ENCODE data around the gene AKAP8L. TPM values are rescaled to one million over a fixed set of nuclear protein-coding genes. Genes with fewer than 3 reads are reported as not detected.
"Not testable (repeated sequence)": the region's sequence is repeated elsewhere in the genome, so short reads cannot be mapped to it uniquely, and the experiment has no call there.

Gene AKAP8L
- total RNA-seq, 1 donor, result 61.3 TPM

- DNase-seq (ENCODE audit: low read depth), result no peak
- no peak overlapping the region for H3K4me3 ChIP-seq (ENCODE audit: low read depth, low read length)
- TF ChIP-seq CTCF (IDR thresholded peaks at IDR 0.05; ENCODE audit: insufficient read depth, low read depth, low read length), result no peak
Measured at GRCh38 chr19:15368051-15368632, 50.6 kb downstream of the AKAP8L start.

GRCh38 chr19:15367439-15367838, 51.3 kb downstream of the AKAP8L start:
- DNase-seq (ENCODE audit: low read depth), result no peak
- H3K4me3 ChIP-seq (ENCODE audit: low read depth, low read length), result no peak overlapping the region
- no peak for TF ChIP-seq CTCF (IDR thresholded peaks at IDR 0.05; ENCODE audit: insufficient read depth, low read depth, low read length)

GRCh38 chr19:15365264-15365663, 53.5 kb downstream of the AKAP8L start:
- no peak overlapping the region for H3K4me3 ChIP-seq (ENCODE audit: low read depth, low read length)
- no peak for DNase-seq (ENCODE audit: low read depth)
- no peak for TF ChIP-seq CTCF (IDR thresholded peaks at IDR 0.05; ENCODE audit: insufficient read depth, low read depth, low read length)

GRCh38 chr19:15363791-15364190, 55.0 kb downstream of the AKAP8L start:
- DNase-seq (ENCODE audit: low read depth), result peak; percentile 27
- H3K4me3 ChIP-seq (ENCODE audit: low read depth, low read length), result not testable (repeated sequence)

- H3K4me3 ChIP-seq (ENCODE audit: low read depth, low read length); DNase-seq (ENCODE audit: low read depth): not testable (repeated sequence)
Measured at GRCh38 chr19:15363048-15363447, 55.7 kb downstream of the AKAP8L start.

- H3K4me3 ChIP-seq (ENCODE audit: low read depth, low read length); DNase-seq (ENCODE audit: low read depth): not testable (repeated sequence)
Measured at GRCh38 chr19:15360015-15360414, 58.8 kb downstream of the AKAP8L start.

GRCh38 chr19:15358918-15359317, 59.9 kb downstream of the AKAP8L start:
- TF ChIP-seq CTCF (IDR thresholded peaks at IDR 0.05; ENCODE audit: insufficient read depth, low read depth, low read length), result no peak
- H3K4me3 ChIP-seq (ENCODE audit: low read depth, low read length), result no peak overlapping the region
- DNase-seq (ENCODE audit: low read depth), result peak; percentile 18

GRCh38 chr19:15357906-15358305, 60.9 kb downstream of the AKAP8L start:
- TF ChIP-seq CTCF (IDR thresholded peaks at IDR 0.05; ENCODE audit: insufficient read depth, low read depth, low read length), result no peak
- no peak for DNase-seq (ENCODE audit: low read depth)
- no peak overlapping the region for H3K4me3 ChIP-seq (ENCODE audit: low read depth, low read length)

Measured in fibroblast of villous mesenchyme (primary cell).